CD8-positive, alpha-beta memory T cell (primary cell): Measurements from ENCODE around the gene ZNF525. TPM values are rescaled to one million over a fixed set of nuclear protein-coding genes. Genes with fewer than 3 reads are reported as not detected.
"Not testable (repeated sequence)": the region's sequence is repeated elsewhere in the genome, so short reads cannot be mapped to it uniquely, and the experiment has no call there.

Experiments used
- CTCF ChIA-PET: fragments of 350-600 bp; sonication (Branson Sonifier 250); formaldehyde crosslinking; loops from one replicate; lab custom pipeline; 2021; ENCODE audit warnings: antibody characterized with exemption; lab: Charles Lee
- POLR2A ChIA-PET: fragments of 350-600 bp; sonication (Branson Sonifier 250); formaldehyde crosslinking; loops from one replicate; lab custom pipeline; 2021; ENCODE audit warnings: antibody characterized with exemption; lab: Charles Lee
- DNase-seq, 5 donors: peaks; one replicate each; pipeline versions ENCODE4 v3.0.0 to v3.0.0-alpha.2; 2020 to 2022; ENCODE audit warnings: mixed read lengths in 1 of 5
- H3K27ac ChIP-seq: one replicate; pipeline ENCODE4 v1.7.0; 2013; ENCODE audit warnings: low read depth, mild to moderate bottlenecking, low read length, moderate library complexity
- H3K27me3 ChIP-seq: 2 replicates; pipeline ENCODE4 v1.7.0; 2013; ENCODE audit warnings: low read length, mild to moderate bottlenecking; ENCODE audit not compliant: insufficient read depth, poor library complexity, severe bottlenecking
- H3K36me3 ChIP-seq: 2 replicates; pipeline ENCODE4 v1.7.0; 2013; ENCODE audit warnings: mild to moderate bottlenecking, low read length, moderate library complexity; ENCODE audit not compliant: insufficient read depth
- H3K4me1 ChIP-seq: 2 replicates; pipeline ENCODE4 v1.7.0; 2013; ENCODE audit warnings: mild to moderate bottlenecking, low read length, moderate library complexity; ENCODE audit not compliant: insufficient read depth
- H3K4me3 ChIP-seq: 2 replicates; pipeline ENCODE4 v1.7.0; 2013; ENCODE audit warnings: mild to moderate bottlenecking, low read length
- H3K9me3 ChIP-seq: 2 replicates; pipeline ENCODE4 v1.7.0; 2013; ENCODE audit warnings: mild to moderate bottlenecking, low read length
- H3K27ac Mint-ChIP-seq, 8 donors: one replicate each; pipeline ENCODE4 v1.8.0; 2020 to 2021; ENCODE audit warnings: mixed read lengths in 8 of 8, mild to moderate bottlenecking in 6 of 8, inconsistent platforms in 3 of 8, moderate library complexity in 3 of 8
- H3K27me3 Mint-ChIP-seq, 2 donors: one replicate each; pipeline ENCODE4 v1.8.0; 2020 to 2021; ENCODE audit warnings: mixed read lengths in 2 of 2, mild to moderate bottlenecking in 1 of 2, moderate library complexity in 1 of 2
- H3K36me3 Mint-ChIP-seq, 3 donors: one replicate each; pipeline ENCODE4 v1.8.0; 2020 to 2021; ENCODE audit warnings: mixed read lengths in 3 of 3, inconsistent platforms in 1 of 3, mild to moderate bottlenecking in 1 of 3
- H3K4me1 Mint-ChIP-seq, 3 donors: one replicate each; pipeline ENCODE4 v1.8.0; 2020 to 2021; ENCODE audit warnings: mixed read lengths in 3 of 3, inconsistent platforms in 1 of 3, mild to moderate bottlenecking in 1 of 3
- H3K4me3 Mint-ChIP-seq, 7 donors: one replicate each; pipeline ENCODE4 v1.8.0; 2020 to 2021; ENCODE audit warnings: mixed read lengths in 7 of 7, mild to moderate bottlenecking in 6 of 7, moderate library complexity in 4 of 7, inconsistent platforms in 2 of 7
- H3K9me3 Mint-ChIP-seq, 5 donors: one replicate each; pipeline ENCODE4 v1.8.0; 2020 to 2022; ENCODE audit warnings: mixed read lengths in 5 of 5, mild to moderate bottlenecking in 3 of 5, moderate library complexity in 2 of 5, inconsistent platforms in 1 of 5
- polyA plus RNA-seq: library from polyadenylated mRNA; unstranded; fragments of 300-500 nt; fragmentation: Illumina TruSeq; gene quantifications from one replicate; pipeline ENCODE4 v1.2.3, GENCODE V29; 2021
- total RNA-seq, 2 experiments: library from RNA; stranded (reverse); gene quantifications; one replicate each; pipeline ENCODE4 v1.2.3, GENCODE V29; 2021

The ZNF525 gene
- total and polyA plus RNA-seq, 3 experiments from 2014 or later, result 9.9 to 18.7 (median 17.8) TPM

- H3K9me3 Mint-ChIP-seq, result peaks cover 32 to 70% (median 64%) of the 10 kb centered on the region in 5 donors
- H3K4me1 ChIP-seq, result no peaks in the 10 kb centered on the region
Observed at GRCh38 chr19:53388904-53389303, 23.4 kb downstream of the ZNF525 start.

GRCh38 chr19:53389571-53389970 lies 24.1 kb downstream of the ZNF525 start:
- no peak overlapping the region for H3K4me3 ChIP-seq
- Mint-ChIP-seq H3K36me3 (peaks cover 13 to 45% (median 20%) of the 10 kb centered on the region in 3 donors), H3K27me3 (no peaks in the 10 kb centered on the region), H3K4me1 (peaks cover 2 to 9% (median 3%) of the 10 kb centered on the region in 3 donors), H3K4me3 (no peak overlapping the region), H3K9me3 (peaks cover 30 to 64% (median 58%) of the 10 kb centered on the region in 5 donors), H3K27ac (no peak overlapping the region)
- H3K27ac ChIP-seq, result no peak overlapping the region
- CTCF ChIA-PET, result no interaction called here
- H3K36me3 ChIP-seq, result no peaks in the 10 kb centered on the region
- POLR2A ChIA-PET, result no interaction called here
- H3K9me3 ChIP-seq, result peaks cover 26% of the 10 kb centered on the region
- no peaks in the 10 kb centered on the region for H3K27me3 ChIP-seq
- DNase-seq, result no peak
- peaks cover 3% of the 10 kb centered on the region for H3K4me1 ChIP-seq

More at GRCh38 chr19:53388904-53389303, 23.4 kb downstream of the ZNF525 start:
- no peak overlapping the region for H3K27ac ChIP-seq
- H3K27me3 ChIP-seq, result no peaks in the 10 kb centered on the region
- DNase-seq, result no peak
- H3K36me3 Mint-ChIP-seq, result peaks cover 13 to 49% (median 21%) of the 10 kb centered on the region in 3 donors
- no peaks in the 10 kb centered on the region for H3K36me3 ChIP-seq
- H3K4me3 Mint-ChIP-seq, result no peak overlapping the region
- H3K4me1 Mint-ChIP-seq, result peaks cover 0 to 6% (median 1%) of the 10 kb centered on the region in 3 donors
- H3K27ac Mint-ChIP-seq, result no peak overlapping the region
- ChIA-PET POLR2A (no interaction called here), CTCF (no interaction called here)
- no peak overlapping the region for H3K4me3 ChIP-seq
- H3K9me3 ChIP-seq, result peaks cover 30% of the 10 kb centered on the region
- H3K27me3 Mint-ChIP-seq, result no peaks in the 10 kb centered on the region

GRCh38 chr19:53389978-53390377 lies 24.5 kb downstream of the ZNF525 start:
- Histone ChIP-seq H3K4me1 (peaks cover 6% of the 10 kb centered on the region), H3K4me3 (no peak overlapping the region), H3K9me3 (peaks cover 22% of the 10 kb centered on the region), H3K27ac (no peak overlapping the region), H3K27me3 (no peaks in the 10 kb centered on the region), H3K36me3 (no peaks in the 10 kb centered on the region)
- ChIA-PET POLR2A (no interaction called here), CTCF (no interaction called here)
- no peaks in the 10 kb centered on the region for H3K27me3 Mint-ChIP-seq
- peaks cover 11 to 41% (median 15%) of the 10 kb centered on the region in 3 donors for H3K36me3 Mint-ChIP-seq
- peaks cover 26 to 60% (median 54%) of the 10 kb centered on the region in 5 donors for H3K9me3 Mint-ChIP-seq
- H3K4me1 Mint-ChIP-seq, result peaks cover 5 to 12% (median 6%) of the 10 kb centered on the region in 3 donors
- H3K27ac Mint-ChIP-seq, result no peak overlapping the region
- no peak for DNase-seq
- no peak overlapping the region for H3K4me3 Mint-ChIP-seq

GRCh38 chr19:53394522-53394973 lies 29.0 kb downstream of the ZNF525 start:
- ChIA-PET CTCF (interaction anchor here (1.4 kb wide), 1 partner anchor 36 kb away, joined by 4 read pairs; no protein-coding TSS in a partner anchor), POLR2A (no interaction called here)
- no peak for DNase-seq
- Histone ChIP-seq H3K4me1 (peaks cover 11% of the 10 kb centered on the region), H3K9me3 (peaks cover under 1% of the 10 kb centered on the region), H3K27me3 (no peaks in the 10 kb centered on the region), H3K27ac (peak overlapping the region; percentile 78), H3K4me3 (peak overlapping the region; percentile 94), H3K36me3 (no peaks in the 10 kb centered on the region)
- H3K36me3 Mint-ChIP-seq, result peaks cover 11 to 25% (median 24%) of the 10 kb centered on the region in 3 donors
- no peaks in the 10 kb centered on the region for H3K27me3 Mint-ChIP-seq
- H3K9me3 Mint-ChIP-seq, result peaks cover 0 to 17% (median 16%) of the 10 kb centered on the region in 5 donors
- H3K4me1 Mint-ChIP-seq, result peaks cover 29 to 38% (median 34%) of the 10 kb centered on the region in 3 donors
- H3K4me3 Mint-ChIP-seq, result peak overlapping the region; percentile 95 to 100 (median 98)
- H3K27ac Mint-ChIP-seq, result peak overlapping the region; percentile 87 to 95 (median 92)

GRCh38 chr19:53394974-53395839 lies 29.7 kb downstream of the ZNF525 start, which contains the start of gene ZNF765:
ZNF765 (plus strand) TSS chr19:53395149; CDS start chr19:53398016, 2,867 bp downstream.
- Histone ChIP-seq H3K4me1 (peaks cover 11% of the 10 kb centered on the region), H3K36me3 (peaks cover 5% of the 10 kb centered on the region), H3K9me3 (no peaks in the 10 kb centered on the region), H3K27me3 (no peaks in the 10 kb centered on the region), H3K27ac (peak within 1 kb of the TSS; percentile 78), H3K4me3 (peak within 1 kb of the TSS; percentile 94)
- ChIA-PET CTCF (interaction anchor here (1.4 kb wide), 1 partner anchor 35 kb away, joined by 4 read pairs; no protein-coding TSS in a partner anchor), POLR2A (no interaction called here)
- peak within 1 kb of the TSS; percentile 90 to 95 (median 92) for H3K27ac Mint-ChIP-seq
- no peaks in the 10 kb centered on the region for H3K27me3 Mint-ChIP-seq
- peaks cover 32 to 41% (median 34%) of the 10 kb centered on the region in 3 donors for H3K4me1 Mint-ChIP-seq
- peaks cover 14 to 31% (median 26%) of the 10 kb centered on the region in 3 donors for H3K36me3 Mint-ChIP-seq
- peaks cover 1 to 17% (median 14%) of the 10 kb centered on the region in 5 donors for H3K9me3 Mint-ChIP-seq
- H3K4me3 Mint-ChIP-seq, result peak within 1 kb of the TSS; percentile 95 to 100 (median 98)
- peak; percentile 92 to 97 (median 95) for DNase-seq

- peak overlapping the region; percentile 78 for H3K27ac ChIP-seq
Observed at GRCh38 chr19:53395840-53396524, 30.5 kb downstream of the ZNF525 start.

GRCh38 chr19:53396525-53396868 lies 31.0 kb downstream of the ZNF525 start:
- no peak overlapping the region for H3K27ac ChIP-seq
- Mint-ChIP-seq H3K4me3 (peak overlapping the region; percentile 95 to 100 (median 98)), H3K27me3 (no peaks in the 10 kb centered on the region), H3K27ac (peak overlapping the region in 2 of 8 donors; percentile 15 to 91), H3K9me3 (peaks cover 0 to 15% (median 10%) of the 10 kb centered on the region in 5 donors), H3K4me1 (peaks cover 34 to 43% (median 34%) of the 10 kb centered on the region in 3 donors), H3K36me3 (peaks cover 19 to 42% (median 31%) of the 10 kb centered on the region in 3 donors)
- POLR2A ChIA-PET, result interaction anchor here (0.6 to 0.8 kb wide), 2 partner anchors 124 to 158 kb away, joined by 3 to 4 read pairs; no protein-coding TSS in a partner anchor
- H3K9me3 ChIP-seq, result no peaks in the 10 kb centered on the region
- DNase-seq, result no peak
- CTCF ChIA-PET, result interaction anchor here (1.3 kb wide), 1 partner anchor 201 kb away, joined by 3 read pairs; no protein-coding TSS in a partner anchor
- peaks cover 13% of the 10 kb centered on the region for H3K36me3 ChIP-seq
- H3K4me1 ChIP-seq, result peaks cover 11% of the 10 kb centered on the region
- H3K4me3 ChIP-seq, result no peak overlapping the region
- no peaks in the 10 kb centered on the region for H3K27me3 ChIP-seq

More at GRCh38 chr19:53395840-53396524, 30.5 kb downstream of the ZNF525 start:
- not testable (repeated sequence) for H3K27me3 ChIP-seq, H3K9me3 ChIP-seq, DNase-seq, H3K27me3 Mint-ChIP-seq
- ChIA-PET POLR2A (interaction anchor here (0.8 kb wide), 1 partner anchor 159 kb away, joined by 4 read pairs; no protein-coding TSS in a partner anchor), CTCF (interaction anchor here (1.3 to 1.4 kb wide), 2 partner anchors 34 to 200 kb away, joined by 3 to 4 read pairs; no protein-coding TSS in a partner anchor)
- Mint-ChIP-seq H3K4me3 (peak overlapping the region; percentile 95 to 100 (median 98)), H3K9me3 (peaks cover 0 to 15% (median 10%) of the 10 kb centered on the region in 5 donors), H3K27ac (peak overlapping the region; percentile 90 to 95 (median 92)), H3K4me1 (peaks cover 34 to 43% (median 34%) of the 10 kb centered on the region in 3 donors), H3K36me3 (peaks cover 16 to 38% (median 29%) of the 10 kb centered on the region in 3 donors)
- H3K4me1 ChIP-seq, result peaks cover 11% of the 10 kb centered on the region
- peak overlapping the region; percentile 94 for H3K4me3 ChIP-seq
- H3K36me3 ChIP-seq, result peaks cover 11% of the 10 kb centered on the region
